Hepatic stellate cell (primary cell): ENCODE data around the gene ZMYND11.

Source experiments
- DNase-seq: peaks from one replicate; pipeline ENCODE4 v3.0.0; 2011; ENCODE audit warnings: low spot score

Gene ZMYND11

GRCh38 chr10:200405-200804, 65.2 kb downstream of the ZMYND11 start:
- DNase-seq: no peak

GRCh38 chr10:201328-201771, 66.1 kb downstream of the ZMYND11 start:
- no peak for DNase-seq

- DNase-seq: no peak
Observed at GRCh38 chr10:208616-209015, 73.4 kb downstream of the ZMYND11 start.

- no peak for DNase-seq
Observed at GRCh38 chr10:209357-209756, 74.1 kb downstream of the ZMYND11 start.

GRCh38 chr10:210297-210696, 75.0 kb downstream of the ZMYND11 start:
- DNase-seq: no peak

GRCh38 chr10:215444-215843, 80.2 kb downstream of the ZMYND11 start:
- DNase-seq: no peak

GRCh38 chr10:218798-219197, 83.5 kb downstream of the ZMYND11 start:
- DNase-seq: no peak

GRCh38 chr10:219731-220472, 84.6 kb downstream of the ZMYND11 start:
- DNase-seq: no peak

GRCh38 chr10:224571-224970, 89.3 kb downstream of the ZMYND11 start:
- DNase-seq: no peak

GRCh38 chr10:226018-226417, 90.8 kb downstream of the ZMYND11 start:
- no peak for DNase-seq

GRCh38 chr10:227014-227413, 91.8 kb downstream of the ZMYND11 start:
- DNase-seq: no peak

GRCh38 chr10:228366-228765, 93.1 kb downstream of the ZMYND11 start:
- DNase-seq: no peak

GRCh38 chr10:230758-231157, 95.5 kb downstream of the ZMYND11 start:
- no peak for DNase-seq

GRCh38 chr10:232061-232460, 96.8 kb downstream of the ZMYND11 start:
- DNase-seq: no peak

- DNase-seq: no peak
Observed at GRCh38 chr10:232878-233277, 97.6 kb downstream of the ZMYND11 start.

- no peak for DNase-seq
Observed at GRCh38 chr10:234708-235406, 99.6 kb downstream of the ZMYND11 start.

- no peak for DNase-seq
Observed at GRCh38 chr10:235915-236314, 100.7 kb downstream of the ZMYND11 start.

- DNase-seq: no peak
Observed at GRCh38 chr10:239109-239508, 103.9 kb downstream of the ZMYND11 start.

- no peak for DNase-seq
Observed at GRCh38 chr10:241451-241850, 106.2 kb downstream of the ZMYND11 start.

- DNase-seq: no peak
Observed at GRCh38 chr10:241966-242643, 106.8 kb downstream of the ZMYND11 start.

GRCh38 chr10:244227-244626, 109.0 kb downstream of the ZMYND11 start:
- DNase-seq: no peak

- no peak for DNase-seq
Observed at GRCh38 chr10:246431-246830, 111.2 kb downstream of the ZMYND11 start.

- no peak for DNase-seq
Observed at GRCh38 chr10:247480-247879, 112.2 kb downstream of the ZMYND11 start.
